GM23338 (cell line): ENCODE measurements around the gene CD300E. TPM values are rescaled to one million over a fixed set of nuclear protein-coding genes. Genes with fewer than 3 reads are reported as not detected.

Source experiments
- ATAC-seq: fragments of 200-7000 bp; cut with Tn5 transposase; 3 replicates; pipeline ENCODE4 v1.9.1; 2020
- DNase-seq: peaks from one replicate; pipeline ENCODE4 v3.0.0-alpha.2; 2015; ENCODE audit warnings: low spot score
- H2AFZ ChIP-seq: fragments of 200-600 bp; sonication (generic); 2 replicates; pipeline ENCODE4 v1.8.0; 2016; ENCODE audit warnings: antibody characterized with exemption, mild to moderate bottlenecking, moderate library complexity
- H3F3A ChIP-seq: fragments of 200-600 bp; sonication (generic); replicated peaks from 2 replicates; pipeline ENCODE4 v1.8.0; 2017; ENCODE audit warnings: antibody characterized with exemption, mixed run types, low read depth
- H3K27ac ChIP-seq: fragments of 200-600 bp; sonication (generic); 2 replicates; pipeline ENCODE4 v1.6.1; 2016; ENCODE audit warnings: low read depth
- H3K27me3 ChIP-seq: fragments of 200-600 bp; sonication (generic); 2 replicates; pipeline ENCODE4 v1.8.0; 2016; ENCODE audit warnings: mild to moderate bottlenecking, mixed run types, moderate library complexity; ENCODE audit not compliant: insufficient read depth
- H3K36me3 ChIP-seq: fragments of 200-600 bp; sonication (generic); 2 replicates; pipeline ENCODE4 v1.8.0; 2016; ENCODE audit warnings: mild to moderate bottlenecking; ENCODE audit not compliant: insufficient read depth
- H3K4me1 ChIP-seq: fragments of 200-600 bp; sonication (generic); 2 replicates; pipeline ENCODE4 v1.8.0; 2016; ENCODE audit warnings: mild to moderate bottlenecking, moderate library complexity; ENCODE audit not compliant: insufficient read depth
- H3K4me2 ChIP-seq: fragments of 200-600 bp; sonication (generic); 2 replicates; pipeline ENCODE4 v1.7.1; 2017; ENCODE audit warnings: mixed run types
- H3K4me3 ChIP-seq: fragments of 200-600 bp; sonication (generic); 2 replicates; pipeline ENCODE4 v1.6.1; 2016; ENCODE audit warnings: mixed run types
- H3K79me2 ChIP-seq: fragments of 200-600 bp; sonication (generic); replicated peaks from 2 replicates; pipeline ENCODE4 v1.8.0; 2017; ENCODE audit warnings: mild to moderate bottlenecking; ENCODE audit not compliant: insufficient read depth
- H3K9me2 ChIP-seq: fragments of 200-600 bp; sonication (generic); 2 replicates; pipeline ENCODE4 v1.8.0; 2017; ENCODE audit not compliant: insufficient read depth
- H4K20me1 ChIP-seq: fragments of 200-600 bp; sonication (generic); replicated peaks from 2 replicates; pipeline ENCODE4 v1.8.0; 2017; ENCODE audit warnings: mild to moderate bottlenecking; ENCODE audit not compliant: insufficient read depth
- H3K27ac Mint-ChIP-seq: 2 replicates; pipeline ENCODE4 v1.8.0; 2020; ENCODE audit warnings: inconsistent platforms, mild to moderate bottlenecking, moderate library complexity, mixed read lengths
- H3K27me3 Mint-ChIP-seq: 3 replicates; pipeline ENCODE4 v1.8.0; 2022; ENCODE audit warnings: low read depth, mild to moderate bottlenecking, moderate library complexity, mixed read lengths, inconsistent platforms; ENCODE audit not compliant: insufficient read depth, poor library complexity
- H3K36me3 Mint-ChIP-seq: 3 replicates; pipeline ENCODE4 v1.8.0; 2021; ENCODE audit warnings: low read depth, mild to moderate bottlenecking, inconsistent platforms, moderate library complexity, mixed read lengths
- H3K4me1 Mint-ChIP-seq: 3 replicates; pipeline ENCODE4 v1.8.0; 2020; ENCODE audit warnings: mild to moderate bottlenecking, inconsistent platforms, mixed read lengths
- H3K4me3 Mint-ChIP-seq: 3 replicates; pipeline ENCODE4 v1.8.0; 2021; ENCODE audit warnings: moderate library complexity, mild to moderate bottlenecking, inconsistent platforms, mixed read lengths
- H3K9me3 Mint-ChIP-seq: 3 replicates; pipeline ENCODE4 v1.8.0; 2020; ENCODE audit warnings: moderate library complexity, mild to moderate bottlenecking, inconsistent platforms, mixed read lengths
- CREB1 ChIP-seq: fragments of 250-450 bp; sonication (Bioruptor Pico); IDR thresholded peaks from 2 replicates; pipeline ENCODE4 v1.5.0; 2020; ENCODE audit warnings: low read depth, mild to moderate bottlenecking, moderate library complexity
- CTCF ChIP-seq, 2 experiments: fragments of 200-600 bp in 1 of 2; sonication (generic) in 1 of 2; conservative IDR thresholded peaks; 2 replicates each; pipeline versions ENCODE4 v1.5.1 to v1.6.1; 2016 to 2017; ENCODE audit warnings: antibody characterized with exemption in 2 of 2, low read depth in 2 of 2, mild to moderate bottlenecking in 2 of 2, moderate library complexity in 1 of 2
- ETS1 ChIP-seq: IDR thresholded peaks from 2 replicates; pipeline ENCODE4 v1.6.1; 2016; ENCODE audit warnings: antibody characterized with exemption
- EZH2 ChIP-seq: fragments of 200-600 bp; sonication (generic); IDR thresholded peaks from one replicate; pipeline ENCODE4 v1.8.0; 2017; ENCODE audit warnings: antibody characterized with exemption, mild to moderate bottlenecking, low read depth; ENCODE audit not compliant: unreplicated experiment
- EZH2phosphoT487 ChIP-seq: fragments of 200-600 bp; sonication (generic); IDR thresholded peaks from one replicate; pipeline ENCODE4 v1.8.1; 2018; ENCODE audit warnings: antibody characterized with exemption; ENCODE audit not compliant: unreplicated experiment
- JUNB ChIP-seq: IDR thresholded peaks from one replicate; pipeline ENCODE4 v1.6.1; 2016; ENCODE audit warnings: antibody characterized with exemption; ENCODE audit not compliant: unreplicated experiment
- NANOG ChIP-seq: IDR thresholded peaks from 2 replicates; pipeline ENCODE4 v1.6.1; 2016; ENCODE audit warnings: antibody characterized with exemption, borderline replicate concordance
- REST ChIP-seq: IDR thresholded peaks from one replicate; pipeline ENCODE4 v1.6.1; 2018; ENCODE audit warnings: antibody characterized with exemption; ENCODE audit not compliant: unreplicated experiment
- STAT1 ChIP-seq: IDR thresholded peaks from one replicate; pipeline ENCODE4 v1.6.1; 2016; ENCODE audit warnings: antibody characterized with exemption; ENCODE audit not compliant: unreplicated experiment
- ZNF114 ChIP-seq: fragments of 250-450 bp; sonication (Bioruptor Pico); IDR thresholded peaks from 2 replicates; pipeline ENCODE4 v1.5.0; 2020; ENCODE audit warnings: mild to moderate bottlenecking, moderate library complexity
- ZNF331 ChIP-seq: fragments of 250-450 bp; sonication (Bioruptor Pico); IDR thresholded peaks from 2 replicates; pipeline ENCODE4 v1.5.0; 2020; ENCODE audit warnings: low read depth, mild to moderate bottlenecking, moderate library complexity
- ZNF462 ChIP-seq: fragments of 250-450 bp; sonication (Bioruptor Pico); IDR thresholded peaks from 2 replicates; pipeline ENCODE4 v1.5.0; 2020; ENCODE audit warnings: mild to moderate bottlenecking, moderate library complexity
- polyA plus RNA-seq: library from polyadenylated mRNA; unstranded; fragments of >200 nt; fragmentation: Nextera tagmentation; extraction: Ambion mirVana; gene quantifications from 2 replicates; pipeline ENCODE4 v1.2.1, GENCODE V29; 2016
- total RNA-seq: library from RNA; depleted of rRNA; stranded (reverse); fragments of >200 nt; shearing (Covaris generic); gene quantifications from 2 replicates; pipeline ENCODE4 v1.2.3, GENCODE V29; 2014

CD300E gene
- total and polyA plus RNA-seq, 2 experiments from 2014 or later, result not detected

- Mint-ChIP-seq H3K4me3 (no peak overlapping the region), H3K4me1 (peaks cover 41% of the 10 kb centered on the region), H3K9me3 (no peaks in the 10 kb centered on the region), H3K27me3 (peaks cover 6% of the 10 kb centered on the region), H3K36me3 (no peaks in the 10 kb centered on the region), H3K27ac (no peak overlapping the region)
- Histone ChIP-seq H3K4me3 (no peak overlapping the region), H3K4me1 (peaks cover 22% of the 10 kb centered on the region), H3F3A (no peaks in the 10 kb centered on the region; the same call in 1 of the 2 replicates), H4K20me1 (no peaks in the 10 kb centered on the region), H3K9me2 (no peaks in the 10 kb centered on the region), H3K27ac (no peak overlapping the region), H2AFZ (peak overlapping the region; percentile 85; the same call in 1 of the 2 replicates), H3K36me3 (no peaks in the 10 kb centered on the region), H3K4me2 (no peak overlapping the region), H3K79me2 (no peaks in the 10 kb centered on the region), H3K27me3 (no peaks in the 10 kb centered on the region)
- ATAC-seq (peak; percentile 23; the same call in 2 of the 3 replicates), DNase-seq (no peak)
- TF ChIP-seq JUNB, result no peak
- no peak for TF ChIP-seq EZH2
- no peak for TF ChIP-seq NANOG
- no peak for TF ChIP-seq EZH2phosphoT487
- TF ChIP-seq ZNF331, result no peak
- no peak for TF ChIP-seq CREB1 (CRISPR knock-in tag)
- TF ChIP-seq REST, result no peak
- no peak for TF ChIP-seq STAT1
- no peak for TF ChIP-seq ZNF462 (CRISPR knock-in tag)
- TF ChIP-seq ZNF114 (CRISPR knock-in tag), result no peak
- TF ChIP-seq ETS1, result no peak
- TF ChIP-seq CTCF (conservative IDR thresholded peaks at IDR 0.05; ENCODE audit: low read depth in 2 of 2), result no peak
Measured at GRCh38 chr17:74633326-74633725, 9.8 kb upstream of the CD300E start.
